ENCODE measurements around the gene CD8A. TPM values are rescaled to one million over a fixed set of nuclear protein-coding genes. Genes with fewer than 3 reads are reported as not detected.

The CD8A gene
- polyA plus RNA-seq, 3 donors = 0.25 to 0.30 (median 0.26) TPM

DNA sequence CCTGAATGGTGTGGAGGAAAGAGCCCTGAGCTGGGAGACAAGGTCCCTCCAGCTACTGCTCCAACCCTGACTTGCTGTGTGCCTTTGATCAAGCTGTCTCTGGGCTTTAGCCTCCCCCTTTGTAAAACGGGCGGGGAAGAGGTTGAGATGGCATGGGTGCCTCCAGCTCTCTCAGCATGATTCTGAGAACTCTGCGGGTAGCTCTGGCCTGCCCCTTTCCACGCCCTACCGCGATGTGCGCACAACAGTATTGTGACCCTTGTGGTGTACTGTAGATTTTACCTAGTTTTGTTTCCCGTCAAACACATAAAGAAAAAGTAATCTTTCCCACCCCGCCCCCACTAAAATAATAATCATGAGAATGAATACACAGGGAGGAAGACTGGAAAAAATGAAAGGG is 5.3 kb downstream of the CD8A start:
- no peak for DNase-seq (ENCODE audit: extremely low read depth in 1 of 11, low read depth in 9 of 11, low spot score in 4 of 11)

DNA sequence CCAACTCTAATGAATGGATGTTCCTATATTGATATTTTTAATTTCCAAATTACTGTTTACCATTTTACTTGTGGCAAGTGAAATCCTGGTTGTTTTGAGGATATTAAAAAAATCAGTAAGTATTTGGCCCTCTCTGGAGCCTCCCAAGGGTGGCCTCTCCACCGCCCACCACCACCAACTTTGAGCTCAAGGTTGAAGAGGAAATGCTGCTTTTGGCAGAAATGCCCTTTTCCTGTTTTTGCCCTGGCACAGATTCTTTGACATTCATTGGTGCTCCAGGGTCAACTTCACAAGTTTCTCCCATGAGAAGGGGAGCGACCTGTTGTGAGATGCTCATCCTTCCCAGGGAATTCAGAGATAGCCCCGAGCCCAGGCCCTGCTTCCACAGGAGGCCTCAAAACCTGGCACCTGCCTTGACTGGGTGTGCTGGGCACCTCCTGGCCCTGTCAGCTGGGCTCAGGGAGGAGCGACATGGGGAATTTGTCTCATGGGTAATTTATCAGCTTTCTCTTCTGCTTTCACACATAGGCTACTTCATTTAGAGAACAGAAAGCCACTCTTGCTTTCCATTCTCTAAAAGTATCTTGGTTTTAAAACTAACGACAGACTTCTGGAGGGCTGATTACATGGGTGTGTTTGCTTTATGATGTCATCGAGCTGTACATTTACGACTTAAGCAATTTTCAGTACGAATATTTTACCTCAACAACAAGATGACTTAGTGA is 6.9 kb downstream of the CD8A start:
- DNase-seq (ENCODE audit: extremely low read depth in 1 of 11, low read depth in 9 of 11, low spot score in 4 of 11) = no peak

DNA sequence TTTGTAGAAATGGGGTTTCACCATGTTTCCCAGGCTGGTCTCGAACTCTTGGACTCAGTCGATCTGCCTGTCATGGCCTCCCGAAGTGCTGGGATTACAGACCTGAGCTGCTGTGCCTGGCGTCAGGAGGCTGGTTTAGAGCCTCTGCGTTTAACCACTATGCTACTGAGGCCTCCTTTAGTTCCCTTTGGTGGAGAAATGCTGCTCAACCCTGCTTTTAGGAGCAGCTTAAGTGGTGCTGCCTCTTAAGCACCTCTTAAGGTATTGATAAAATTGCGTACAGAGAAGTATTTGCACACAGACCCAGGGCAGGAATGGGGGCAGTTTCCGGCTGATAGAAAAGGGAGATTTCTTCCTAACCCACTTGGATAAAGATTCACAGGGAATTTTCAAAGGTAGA is 8.0 kb downstream of the CD8A start:
- DNase-seq (ENCODE audit: extremely low read depth in 1 of 11, low read depth in 9 of 11, low spot score in 4 of 11) = no peak

- no peak for DNase-seq (ENCODE audit: extremely low read depth in 1 of 11, low read depth in 9 of 11, low spot score in 4 of 11)
Measured at GRCh38 chr2:86781363-86781762, 9.3 kb downstream of the CD8A start.

DNA sequence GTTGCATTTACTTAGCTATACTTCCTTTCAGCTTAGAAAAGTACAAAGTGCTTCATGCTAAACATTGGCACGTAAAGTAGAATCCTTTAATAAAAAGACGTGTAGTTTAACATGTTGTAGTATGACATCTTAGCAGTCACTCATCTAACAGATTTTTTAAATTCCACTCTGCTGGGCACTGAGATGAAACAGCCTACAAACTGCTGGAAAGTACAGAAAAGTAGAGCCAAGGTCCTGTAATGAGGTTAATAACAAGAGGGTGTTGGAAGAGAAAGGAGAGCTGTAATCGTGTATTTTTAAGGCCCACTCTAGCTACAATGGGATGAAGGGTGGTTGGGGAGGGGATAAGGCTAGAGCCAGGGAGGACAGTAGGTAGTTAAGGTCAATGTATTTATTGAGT is 10.7 kb downstream of the CD8A start:
- no peak for DNase-seq (ENCODE audit: extremely low read depth in 1 of 11, low read depth in 9 of 11, low spot score in 4 of 11)

DNA sequence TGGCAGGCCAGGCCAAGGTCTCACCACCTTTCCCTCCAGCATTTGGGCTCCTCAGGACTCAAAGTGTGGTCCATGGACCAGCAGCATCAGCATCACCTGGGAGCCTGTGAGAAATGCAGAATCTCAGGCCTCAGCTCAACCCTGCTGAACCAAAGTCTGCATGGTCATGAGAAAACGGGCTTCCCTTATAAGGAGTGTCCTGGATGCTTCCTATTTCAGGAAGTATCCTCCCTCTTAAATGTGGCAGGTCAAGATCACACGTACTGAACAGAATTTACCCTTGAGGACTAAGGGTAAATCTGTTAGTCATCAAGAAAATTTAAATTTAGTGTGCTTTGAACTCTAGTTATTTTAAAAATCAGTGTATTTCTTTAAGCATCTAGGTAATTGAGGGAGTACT is 11.8 kb downstream of the CD8A start:
- DNase-seq (ENCODE audit: extremely low read depth in 1 of 11, low read depth in 9 of 11, low spot score in 4 of 11) = no peak

GRCh38 chr2:86776532-86776931 is 14.2 kb downstream of the CD8A start:
- DNase-seq (ENCODE audit: extremely low read depth in 1 of 11, low read depth in 9 of 11, low spot score in 4 of 11) = no peak

- no peak for DNase-seq (ENCODE audit: extremely low read depth in 1 of 11, low read depth in 9 of 11, low spot score in 4 of 11)
Measured at GRCh38 chr2:86775338-86775737, 15.4 kb downstream of the CD8A start.

- DNase-seq (ENCODE audit: extremely low read depth in 1 of 11, low read depth in 9 of 11, low spot score in 4 of 11) = no peak
Measured at GRCh38 chr2:86774862-86775261, 15.9 kb downstream of the CD8A start.

DNA sequence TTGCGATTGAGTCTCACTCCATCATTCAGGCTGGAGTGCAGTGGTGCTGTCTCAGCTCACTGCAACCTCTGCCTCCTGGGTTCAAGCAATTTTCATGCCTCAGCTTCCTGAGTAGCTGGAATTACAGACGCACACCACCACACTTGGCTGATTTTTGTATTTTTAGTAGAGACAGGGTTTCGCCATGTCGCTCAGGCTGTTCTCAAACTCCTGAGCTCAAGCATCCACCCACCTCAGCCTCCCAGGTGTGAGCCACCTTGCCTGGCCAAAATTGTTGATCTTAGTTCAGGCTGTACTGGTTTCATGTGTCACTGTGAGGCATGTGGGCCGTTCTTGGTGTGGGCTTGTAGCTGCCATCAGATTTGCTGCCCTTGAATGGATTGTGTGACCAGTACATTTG is 18.1 kb downstream of the CD8A start:
- no peak for DNase-seq (ENCODE audit: extremely low read depth in 1 of 11, low read depth in 9 of 11, low spot score in 4 of 11)

GRCh38 chr2:86770816-86771301 is 19.9 kb downstream of the CD8A start:
- DNase-seq (ENCODE audit: extremely low read depth in 1 of 11, low read depth in 9 of 11, low spot score in 4 of 11) = no peak

DNA sequence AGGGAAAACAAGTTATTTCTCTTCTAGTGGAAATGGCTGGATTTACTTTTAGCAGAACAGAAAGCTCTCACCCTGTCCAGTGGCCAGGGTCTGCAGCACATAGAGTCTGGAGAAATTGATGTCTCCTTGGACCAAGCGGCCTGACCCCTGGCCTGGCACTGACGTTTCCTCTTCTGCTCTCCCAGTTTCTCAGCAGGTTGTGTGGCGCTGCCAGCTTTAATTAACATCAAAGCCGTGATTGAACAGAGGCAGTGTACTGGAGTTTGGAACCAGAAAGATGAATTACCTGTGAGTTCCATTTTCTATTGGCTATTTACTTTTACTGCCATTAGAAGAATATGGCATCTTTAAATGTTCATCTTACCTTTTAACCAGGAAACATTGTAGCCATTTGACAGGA is 20.9 kb downstream of the CD8A start:
- no peak for DNase-seq (ENCODE audit: extremely low read depth in 1 of 11, low read depth in 9 of 11, low spot score in 4 of 11)

GRCh38 chr2:86768189-86768949 is 22.3 kb downstream of the CD8A start:
- no peak for DNase-seq (ENCODE audit: extremely low read depth in 1 of 11, low read depth in 9 of 11, low spot score in 4 of 11)

GRCh38 chr2:86765310-86765695 is 25.4 kb downstream of the CD8A start:
- no peak for DNase-seq (ENCODE audit: extremely low read depth in 1 of 11, low read depth in 9 of 11, low spot score in 4 of 11)

DNA sequence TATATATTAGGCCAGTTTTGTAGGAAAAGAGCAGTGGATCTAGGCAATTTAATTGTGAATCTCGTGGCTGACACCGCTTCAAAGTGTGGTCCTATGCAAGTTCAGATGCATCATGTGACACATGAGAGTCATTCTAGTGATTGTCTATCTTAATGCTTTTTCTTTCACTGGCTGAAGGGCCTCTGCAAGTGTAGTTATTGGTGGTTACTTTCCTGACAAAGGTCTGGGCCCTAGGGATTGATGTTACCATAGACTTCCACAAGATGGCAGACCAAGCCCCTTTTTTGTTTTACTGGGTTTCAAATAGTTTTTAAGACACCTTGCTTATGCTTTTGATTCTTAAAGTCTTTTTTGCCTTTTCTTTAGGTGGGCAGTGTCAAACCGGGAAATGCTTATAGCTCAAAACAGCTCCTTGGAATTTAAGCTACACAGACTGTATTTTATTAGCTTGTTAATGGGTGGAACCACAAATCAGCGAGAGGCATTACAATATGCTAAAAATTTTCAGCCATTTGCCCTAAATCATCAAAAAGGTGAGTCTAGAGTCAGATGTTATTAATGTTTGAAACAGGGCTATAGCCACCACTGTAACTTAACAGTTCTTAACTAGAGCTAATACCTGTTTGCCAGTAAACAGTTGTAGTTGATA is 25.9 kb downstream of the CD8A start:
- peak in 4 of 11 donors; percentile 15 to 32 (median 20) for DNase-seq (ENCODE audit: extremely low read depth in 1 of 11, low read depth in 9 of 11, low spot score in 4 of 11)

DNA sequence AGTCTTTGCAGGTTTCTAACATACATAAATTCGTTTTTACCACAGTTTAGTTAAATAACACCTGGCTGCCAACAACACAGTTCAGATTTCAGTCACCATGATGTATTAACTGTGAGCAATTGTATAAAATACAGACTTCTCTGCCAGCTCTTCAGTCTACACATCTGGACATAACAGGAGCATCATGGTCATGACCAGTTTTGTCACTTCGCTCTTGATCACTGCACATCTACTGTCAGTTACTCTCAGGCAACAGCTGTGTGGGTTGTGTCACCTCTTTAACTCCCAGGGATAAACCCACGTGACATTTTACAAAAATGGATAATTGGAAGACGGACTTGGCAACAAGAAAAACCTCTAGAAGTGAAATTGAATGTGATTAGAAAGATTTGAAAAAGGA is 30.3 kb downstream of the CD8A start:
- DNase-seq (ENCODE audit: extremely low read depth in 1 of 11, low read depth in 9 of 11, low spot score in 4 of 11) = no peak

GRCh38 chr2:86758405-86758804 is 32.3 kb downstream of the CD8A start:
- DNase-seq (ENCODE audit: extremely low read depth in 1 of 11, low read depth in 9 of 11, low spot score in 4 of 11) = no peak

- no peak for DNase-seq (ENCODE audit: extremely low read depth in 1 of 11, low read depth in 9 of 11, low spot score in 4 of 11)
Measured at GRCh38 chr2:86753606-86754005, 37.1 kb downstream of the CD8A start.

DNA sequence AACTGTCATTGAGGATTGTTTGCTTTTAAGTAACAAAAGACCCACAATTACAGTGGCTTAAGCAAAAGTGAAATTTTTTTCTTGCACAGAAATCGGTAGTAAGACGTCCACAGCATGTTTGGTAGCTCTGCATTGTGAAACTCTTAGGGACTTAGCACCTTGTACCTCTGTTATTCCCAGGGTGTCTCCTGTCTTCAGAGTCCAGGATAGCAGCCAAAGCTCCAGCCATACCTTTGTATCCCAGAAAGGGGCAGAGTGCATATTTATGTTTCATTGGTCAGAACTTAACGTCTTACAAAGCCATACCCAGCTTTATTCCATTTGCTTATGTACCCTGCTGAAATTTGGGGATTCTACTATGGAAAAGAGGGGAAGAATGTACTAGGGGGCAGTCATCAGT is 37.8 kb downstream of the CD8A start:
- DNase-seq (ENCODE audit: extremely low read depth in 1 of 11, low read depth in 9 of 11, low spot score in 4 of 11) = no peak

GRCh38 chr2:86751778-86752177 is 38.9 kb downstream of the CD8A start:
- DNase-seq (ENCODE audit: extremely low read depth in 1 of 11, low read depth in 9 of 11, low spot score in 4 of 11) = no peak
